Hypothalamus (tissue), 51 donors: ENCODE results near the gene PPARG.
A peak's percentile ranks its signal among the peaks of the same experiment; 100 is the strongest.
"Not testable (repeated sequence)": the region's sequence is repeated elsewhere in the genome, so short reads cannot be mapped to it uniquely, and the experiment has no call there.

Experiments
- DNase-seq, 51 donors: peaks; one replicate each; lab custom pipeline; 2025; lab: John Stamatoyannopoulos, UW

PPARG gene

DNA sequence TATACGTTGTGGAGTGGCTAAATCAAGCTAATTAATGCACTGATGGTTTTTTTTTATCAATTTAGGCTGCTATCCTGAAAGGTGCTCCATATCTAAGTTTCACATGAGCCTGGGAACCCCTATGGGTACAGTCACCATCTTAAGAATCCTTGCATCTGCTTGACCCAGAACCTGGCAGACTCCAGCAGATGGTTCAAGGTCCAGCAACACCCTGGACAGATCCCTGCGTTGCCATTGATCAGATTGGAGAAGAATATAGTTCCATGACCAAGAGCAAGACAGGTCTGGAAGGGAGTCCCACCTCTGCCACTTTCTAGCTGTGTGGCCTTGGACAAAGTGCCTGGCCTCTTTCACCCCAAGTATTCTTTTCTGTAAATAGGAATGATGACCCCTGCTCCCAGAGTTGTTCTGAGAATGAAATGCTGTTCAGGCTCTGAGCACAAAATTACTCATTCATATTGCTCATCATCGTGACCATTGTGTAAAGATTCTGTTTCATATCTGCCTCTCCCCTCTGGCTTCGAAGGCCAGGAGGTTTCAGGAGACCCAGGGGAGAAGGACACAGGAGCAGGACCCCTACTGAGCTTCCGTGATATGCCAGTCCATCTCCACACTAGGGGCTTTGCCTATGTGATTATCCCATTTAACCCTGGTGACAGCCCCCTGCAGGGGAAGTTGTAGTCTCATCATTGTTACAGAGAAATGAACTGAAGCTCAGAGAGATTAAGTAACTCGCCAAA is 165.4 kb downstream of the PPARG start:
- DNase-seq = no peak

GRCh38 chr3:12454816-12455121 is 165.9 kb downstream of the PPARG start:
- DNase-seq = no peak

DNA sequence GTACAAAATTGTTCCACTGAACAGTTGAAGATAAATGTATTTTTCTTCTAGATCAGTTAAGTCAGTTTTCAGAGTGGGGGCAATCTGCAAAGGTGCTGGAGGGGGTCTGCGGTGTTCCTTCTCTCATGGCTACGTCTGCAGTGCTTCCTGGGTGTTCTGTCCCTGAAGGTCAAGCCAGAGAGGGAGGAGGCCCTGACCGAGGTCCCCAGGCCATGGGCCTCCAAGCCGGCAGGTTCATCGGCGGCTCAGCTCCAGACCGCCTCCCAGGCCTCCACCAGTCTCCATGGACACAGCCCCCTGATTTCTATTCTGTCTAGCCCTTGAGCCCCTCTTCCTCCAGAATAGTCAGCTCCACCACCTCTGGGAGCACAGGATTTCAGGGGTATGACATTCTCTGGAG is 166.9 kb downstream of the PPARG start:
- no peak for DNase-seq

DNA sequence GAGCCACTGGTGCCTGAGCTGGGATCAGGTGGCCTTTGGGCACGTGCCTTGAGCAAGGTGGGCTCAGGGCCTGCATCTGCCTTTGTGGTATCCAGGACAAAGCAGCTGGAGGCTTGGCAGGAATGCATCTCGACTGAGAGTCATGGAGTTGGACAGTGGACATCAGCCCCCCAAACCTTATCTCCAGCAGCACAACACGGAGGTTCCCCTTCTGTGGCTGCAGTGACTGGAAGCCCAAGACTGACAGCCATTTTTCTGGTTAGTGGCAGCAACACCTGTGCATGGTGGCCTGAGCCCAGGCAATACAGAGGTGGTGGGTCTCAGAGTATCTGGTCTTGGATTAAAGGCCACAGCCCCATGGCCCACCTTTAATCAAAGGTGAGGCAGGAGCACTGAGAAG is 167.6 kb downstream of the PPARG start:
- DNase-seq = no peak

DNA sequence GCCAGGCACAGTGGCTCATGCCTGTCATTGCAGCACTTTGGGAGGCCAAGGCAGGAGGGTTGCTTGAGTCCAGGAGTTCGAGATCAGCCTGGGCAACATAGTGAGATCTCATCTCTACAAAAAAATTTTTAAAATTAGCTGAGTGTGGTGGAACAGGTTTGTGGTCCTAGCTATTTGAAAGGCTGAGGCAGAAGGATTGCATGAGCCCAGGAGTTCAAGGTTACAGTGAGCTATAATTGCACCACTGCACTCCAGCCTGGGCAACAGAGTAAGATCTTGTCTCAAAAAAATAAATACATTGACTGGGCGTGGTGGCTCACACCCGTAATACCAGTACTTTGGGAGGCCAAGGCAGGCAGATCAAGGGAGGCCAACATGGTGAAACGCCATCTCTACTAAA is 168.5 kb downstream of the PPARG start:
- not testable (repeated sequence) for DNase-seq

DNA sequence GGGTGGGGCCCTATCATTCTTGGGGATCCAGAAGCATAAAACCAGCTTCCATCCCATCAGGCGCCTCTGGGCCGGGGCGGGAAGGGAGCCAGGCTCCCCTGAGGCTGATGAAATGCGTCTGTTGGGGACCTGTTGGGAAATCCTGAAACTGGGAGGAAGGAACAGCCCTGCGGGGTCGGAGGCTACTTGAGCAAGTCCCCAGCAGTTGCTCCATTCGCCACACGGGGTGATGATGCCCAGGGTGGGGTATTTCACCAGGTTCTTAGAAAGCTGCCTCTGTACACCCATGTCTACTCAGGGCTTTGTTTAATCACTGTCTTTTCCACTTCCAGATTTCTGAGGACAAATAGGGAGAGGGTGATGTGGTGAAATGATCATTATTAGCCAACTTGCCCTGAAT is 170.0 kb downstream of the PPARG start:
- no peak for DNase-seq

DNA sequence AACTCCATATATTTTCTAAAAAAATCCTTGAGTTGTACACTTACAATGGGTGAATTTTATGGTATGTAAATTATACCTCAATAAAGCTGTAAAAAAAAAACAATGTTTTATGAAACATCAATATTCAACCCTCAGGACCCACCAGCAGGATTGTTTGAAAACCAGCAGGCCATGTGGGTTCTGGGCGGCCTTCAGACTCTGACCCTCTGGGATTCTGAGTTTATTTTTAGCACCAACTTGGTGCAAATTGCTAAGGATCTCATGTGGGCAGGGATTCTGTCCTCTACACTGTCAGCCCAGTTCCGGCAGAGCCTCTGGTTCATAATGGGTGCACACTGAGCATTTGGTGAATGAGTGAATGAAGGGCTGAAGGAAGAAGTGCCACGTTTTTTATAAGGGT is 171.3 kb downstream of the PPARG start:
- no peak for DNase-seq

DNA sequence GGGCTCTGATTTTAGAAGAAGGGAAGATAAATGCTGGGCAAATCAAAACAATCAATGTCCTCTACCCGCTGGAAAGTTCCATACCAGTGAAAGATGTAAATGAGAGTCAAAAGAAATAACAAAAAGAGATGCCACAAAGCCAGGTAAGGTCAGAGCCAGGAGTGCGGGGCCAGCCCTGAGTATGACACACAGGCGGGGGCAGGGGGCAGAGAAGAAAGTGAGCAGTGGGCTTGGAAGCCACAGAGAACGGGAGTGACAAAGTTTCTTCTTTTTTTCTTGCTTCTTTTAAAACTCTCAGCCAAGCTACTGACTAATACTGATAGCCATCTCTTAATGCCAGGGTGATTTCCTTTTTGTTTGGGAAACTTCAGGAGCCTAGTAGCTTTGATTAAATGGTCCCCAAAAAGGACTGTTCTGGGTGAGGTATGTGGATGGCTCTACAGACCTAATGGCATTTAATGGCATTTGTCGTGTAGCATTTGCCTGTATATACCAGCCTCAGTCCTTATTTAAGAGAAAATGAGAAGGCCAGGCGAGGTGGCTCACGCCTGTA is 172.3 kb downstream of the PPARG start:
- DNase-seq = no peak

DNA sequence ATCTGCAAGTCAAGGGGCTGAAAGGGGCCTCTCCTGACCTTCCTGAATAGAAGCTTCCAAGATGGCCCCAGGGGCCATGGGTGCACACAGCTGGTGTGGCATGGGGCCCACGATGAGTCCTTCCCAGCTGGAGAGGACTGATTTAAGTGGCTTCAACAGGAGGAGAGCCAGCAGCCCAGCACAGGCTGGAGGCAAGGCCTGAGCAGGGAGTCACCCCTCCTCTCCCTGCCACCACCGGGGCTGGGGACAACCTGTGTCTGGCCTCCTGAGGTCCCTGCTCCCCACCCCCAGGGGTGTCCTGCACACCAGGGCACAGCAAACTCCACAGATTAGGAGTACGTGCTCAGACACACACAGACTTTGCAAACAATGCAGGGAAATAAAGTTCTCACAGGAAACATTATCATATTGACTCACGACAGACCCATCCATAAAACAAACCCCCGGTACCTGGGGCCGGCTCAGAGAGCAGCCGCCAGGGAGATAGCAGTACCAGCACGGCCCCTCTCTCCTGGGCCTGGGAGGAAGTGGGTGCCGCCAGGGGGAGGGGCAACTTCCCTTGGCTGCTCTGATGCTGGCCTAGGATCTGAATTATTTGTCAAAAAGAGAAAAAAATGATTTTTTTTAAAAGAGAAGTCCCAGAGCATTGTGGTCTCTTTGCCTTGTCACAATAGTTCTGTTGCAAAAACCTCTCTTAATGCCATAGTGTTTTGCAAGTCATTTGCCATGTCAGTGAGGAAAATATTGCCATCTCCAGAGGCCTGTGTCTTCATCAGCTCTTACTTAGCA is 173.5 kb downstream of the PPARG start:
- no peak for DNase-seq

DNA sequence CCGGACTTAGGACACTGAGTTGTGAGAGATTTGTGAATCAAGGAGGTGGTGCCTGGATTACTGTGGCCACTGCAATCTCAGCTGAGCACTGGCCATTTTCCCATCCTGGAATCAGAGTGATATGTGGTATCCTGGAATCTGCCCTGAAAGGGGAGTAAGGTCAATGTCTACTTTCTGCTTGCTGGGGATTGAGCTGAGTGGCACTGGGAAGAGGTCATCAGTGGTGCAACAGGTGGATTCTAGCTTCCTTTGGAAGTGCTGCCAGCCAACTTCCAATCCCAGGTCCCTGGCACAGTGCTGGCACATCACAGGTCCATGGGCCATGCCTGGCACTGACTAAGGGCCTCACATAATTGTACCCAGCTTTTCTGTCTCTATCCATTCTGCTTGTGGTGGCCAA is 174.8 kb downstream of the PPARG start:
- DNase-seq = no peak

- no peak for DNase-seq
Observed at GRCh38 chr3:12464181-12464580, 175.3 kb downstream of the PPARG start.

GRCh38 chr3:12465151-12465835 is 176.4 kb downstream of the PPARG start:
- DNase-seq = no peak

- DNase-seq = no peak
Observed at GRCh38 chr3:12465836-12466225, 177.0 kb downstream of the PPARG start.

DNA sequence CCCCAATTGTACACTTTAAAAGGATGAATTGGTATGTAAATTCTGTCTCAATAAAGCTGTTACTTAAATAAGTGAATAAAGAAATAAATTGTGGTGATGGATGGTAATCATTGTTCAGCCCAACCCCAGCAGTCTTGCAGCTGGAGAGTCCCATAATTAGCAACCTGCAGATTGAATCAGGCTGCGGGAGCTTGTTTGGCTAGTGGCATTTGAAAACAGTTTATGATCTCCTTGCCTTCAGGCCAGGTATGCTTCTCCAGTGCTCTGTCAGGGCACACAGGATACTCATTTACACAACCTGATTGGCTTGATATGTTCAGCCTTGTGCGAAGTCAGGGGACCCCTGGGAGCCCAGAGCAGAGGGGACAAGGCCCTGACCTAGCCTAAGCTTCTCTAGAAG is 178.9 kb downstream of the PPARG start:
- no peak for DNase-seq

DNA sequence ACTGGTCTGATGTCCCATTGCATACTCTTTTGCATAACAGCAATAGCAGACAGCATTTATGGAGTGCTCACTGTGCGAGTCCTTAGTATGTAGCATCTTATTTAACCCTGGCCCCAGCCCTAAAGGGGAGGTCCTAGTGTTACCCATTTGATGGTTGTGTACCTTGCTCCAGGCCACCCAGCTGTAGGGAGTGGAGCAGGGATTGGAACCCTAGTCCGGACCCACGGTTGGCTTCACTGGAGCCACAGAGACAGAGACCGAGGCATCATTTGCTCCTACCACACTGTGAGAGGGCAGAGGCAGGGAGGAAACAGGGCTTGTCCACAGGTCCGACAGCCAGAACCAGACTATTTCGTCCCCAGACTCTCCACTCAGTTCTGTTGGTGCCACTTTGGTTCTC is 179.4 kb downstream of the PPARG start:
- no peak for DNase-seq

GRCh38 chr3:12468757-12469156 is 179.9 kb downstream of the PPARG start:
- DNase-seq = no peak

DNA sequence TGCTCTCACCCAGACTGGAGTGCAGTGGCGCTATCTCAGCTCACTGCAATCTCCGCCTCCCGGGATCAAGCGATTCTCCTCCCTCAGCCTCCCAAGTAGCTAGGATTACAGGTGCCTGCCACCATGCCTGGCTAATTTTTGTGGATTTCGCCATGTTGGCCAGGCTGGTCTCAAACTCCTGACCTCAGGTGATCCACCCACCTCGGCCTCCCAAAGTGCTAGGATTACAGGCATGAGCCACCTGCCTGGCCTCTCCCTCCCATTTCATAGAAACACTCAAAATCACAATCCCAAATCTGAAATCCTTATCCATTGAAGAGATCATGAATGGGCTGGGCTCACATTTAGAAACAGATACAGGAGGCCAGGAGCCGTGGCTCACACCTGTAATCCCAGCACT is 180.4 kb downstream of the PPARG start:
- DNase-seq = not testable (repeated sequence)

DNA sequence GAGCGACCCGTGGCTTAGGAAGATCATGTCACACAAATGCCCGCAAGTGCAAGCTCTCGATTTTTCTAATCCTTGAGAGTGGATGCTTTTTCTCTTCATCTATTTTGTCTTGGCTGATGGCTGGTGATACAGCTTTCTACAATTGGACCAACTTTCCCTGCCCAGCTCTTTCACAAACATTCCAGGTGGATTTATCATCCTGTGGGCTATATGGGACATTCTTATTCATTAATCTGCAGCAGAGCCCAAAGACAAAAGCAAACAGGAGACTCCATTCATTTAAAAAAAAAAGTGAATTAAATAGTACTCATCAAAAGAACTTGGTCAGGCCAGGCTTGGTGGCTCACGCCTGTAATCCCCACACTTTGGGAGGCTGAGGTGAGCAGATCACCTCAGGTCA is 181.2 kb downstream of the PPARG start:
- DNase-seq = no peak

GRCh38 chr3:12470680-12471079 is 181.8 kb downstream of the PPARG start:
- no peak for DNase-seq

- peak in 1 of 51 donors; percentile 5 for DNase-seq
Observed at GRCh38 chr3:12471241-12471640, 182.4 kb downstream of the PPARG start.

DNA sequence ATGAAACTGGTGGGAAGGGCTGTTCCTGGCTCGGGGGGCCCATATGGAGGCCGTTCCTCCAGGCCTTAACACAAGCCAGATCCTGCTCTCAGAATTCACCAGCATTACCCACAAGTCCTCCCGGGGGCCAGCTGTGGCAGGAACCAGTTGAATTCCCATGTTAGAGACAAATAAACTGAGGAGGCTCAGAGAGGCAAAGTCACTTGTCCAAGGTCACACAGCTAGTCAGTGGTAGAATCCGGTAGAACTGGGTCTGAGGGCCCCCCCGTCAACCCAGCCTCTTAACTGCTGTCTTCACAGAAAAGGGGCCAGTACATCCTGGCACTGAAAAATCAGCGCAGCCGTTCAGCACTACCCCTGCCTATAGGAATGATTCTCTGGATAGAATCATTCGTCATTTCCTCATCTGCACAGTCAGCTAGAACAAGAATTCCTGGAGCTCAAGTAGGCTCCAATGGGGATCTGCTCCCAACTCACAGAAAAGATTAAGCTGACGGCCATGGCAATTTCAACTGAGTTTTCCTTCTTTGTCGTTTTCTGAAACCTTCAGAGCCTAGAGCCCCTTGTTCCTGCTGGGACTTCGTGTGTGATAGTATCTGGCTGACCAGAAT is 183.2 kb downstream of the PPARG start:
- DNase-seq = no peak
